RWPE2 (cell line): Measurements from ENCODE around the gene ITPR3.
"Not testable (repeated sequence)": the region's sequence is repeated elsewhere in the genome, so short reads cannot be mapped to it uniquely, and the experiment has no call there.

ENCODE experiments used
- ATAC-seq: fragments of 200-7000 bp; cut with Tn5 transposase; 3 replicates; pipeline ENCODE4 v1.9.1; 2021; ENCODE audit warnings: low read depth
- DNase-seq: peaks from one replicate; pipeline ENCODE4 v3.0.0-alpha.2; 2020; ENCODE audit warnings: low spot score
- H3K27ac ChIP-seq: fragments of 450-650 bp; 2 replicates; pipeline ENCODE4 v1.5.1; 2017; ENCODE audit warnings: mild to moderate bottlenecking; ENCODE audit not compliant: poor library complexity, severe bottlenecking
- H3K27me3 ChIP-seq: fragments of 250-450 bp; sonication (Bioruptor Pico); 2 replicates; pipeline ENCODE4 v1.5.1; 2021; ENCODE audit warnings: mild to moderate bottlenecking, moderate library complexity; ENCODE audit not compliant: insufficient read depth, poor library complexity, severe bottlenecking
- H3K36me3 ChIP-seq: fragments of 250-450 bp; sonication (Bioruptor Pico); 2 replicates; pipeline ENCODE4 v1.5.1; 2020; ENCODE audit warnings: low read depth, mild to moderate bottlenecking, moderate library complexity
- H3K4me1 ChIP-seq: fragments of 250-450 bp; sonication (Bioruptor Pico); 2 replicates; pipeline ENCODE4 v1.5.1; 2021; ENCODE audit warnings: mild to moderate bottlenecking, moderate library complexity; ENCODE audit not compliant: insufficient read depth, poor library complexity, severe bottlenecking
- H3K4me3 ChIP-seq: fragments of 250-450 bp; sonication (Bioruptor Pico); 2 replicates; pipeline ENCODE4 v1.5.1; 2021; ENCODE audit warnings: mild to moderate bottlenecking, moderate library complexity; ENCODE audit not compliant: severe bottlenecking
- H3K9me3 ChIP-seq: fragments of 250-450 bp; sonication (Bioruptor Pico); 2 replicates; pipeline ENCODE4 v1.5.1; 2021; ENCODE audit warnings: mild to moderate bottlenecking, moderate library complexity; ENCODE audit not compliant: severe bottlenecking
- CTCF ChIP-seq: fragments of 450-650 bp; IDR thresholded peaks from one replicate; pipeline ENCODE4 v1.5.1; 2017; ENCODE audit warnings: mild to moderate bottlenecking, moderate library complexity; ENCODE audit not compliant: poor library complexity, severe bottlenecking

Gene ITPR3

GRCh38 chr6:33592595-33593413, 28.3 kb upstream of the ITPR3 start:
- no peaks in the 10 kb centered on the region for H3K9me3 ChIP-seq
- TF ChIP-seq CTCF = no peak
- no peak overlapping the region for H3K4me3 ChIP-seq
- H3K27ac ChIP-seq = peak overlapping the region; percentile 95
- H3K36me3 ChIP-seq = no peaks in the 10 kb centered on the region
- ATAC-seq = no peak
- H3K4me1 ChIP-seq = peaks cover 26% of the 10 kb centered on the region
- no peaks in the 10 kb centered on the region for H3K27me3 ChIP-seq
- no peak for DNase-seq

- Histone ChIP-seq H3K36me3 (no peaks in the 10 kb centered on the region), H3K27me3 (no peaks in the 10 kb centered on the region), H3K9me3 (no peaks in the 10 kb centered on the region), H3K4me3 (no peak overlapping the region), H3K27ac (peak overlapping the region; percentile 95), H3K4me1 (peaks cover 26% of the 10 kb centered on the region)
- no peak for DNase-seq
- no peak for TF ChIP-seq CTCF
- no peak for ATAC-seq
These were observed 27.8 kb upstream of the ITPR3 start for GRCh38 chr6:33593414-33593727.

GRCh38 chr6:33595001-33595846, 25.9 kb upstream of the ITPR3 start:
- no peaks in the 10 kb centered on the region for H3K9me3 ChIP-seq
- H3K4me1 ChIP-seq = peaks cover 23% of the 10 kb centered on the region
- DNase-seq (no peak), ATAC-seq (no peak)
- TF ChIP-seq CTCF = no peak
- peak overlapping the region; percentile 8 for H3K27ac ChIP-seq
- H3K27me3 ChIP-seq = no peaks in the 10 kb centered on the region
- H3K4me3 ChIP-seq = no peak overlapping the region
- H3K36me3 ChIP-seq = no peaks in the 10 kb centered on the region

- Histone ChIP-seq H3K4me1 (peaks cover 12% of the 10 kb centered on the region), H3K27ac (peak overlapping the region; percentile 64)
- not testable (repeated sequence) for H3K9me3 ChIP-seq, H3K27me3 ChIP-seq, H3K4me3 ChIP-seq, DNase-seq, ATAC-seq, H3K36me3 ChIP-seq
These were observed 24.2 kb upstream of the ITPR3 start for GRCh38 chr6:33596894-33597293.

- Histone ChIP-seq H3K4me3 (no peak overlapping the region), H3K27me3 (no peaks in the 10 kb centered on the region), H3K4me1 (peaks cover 12% of the 10 kb centered on the region), H3K9me3 (no peaks in the 10 kb centered on the region), H3K36me3 (no peaks in the 10 kb centered on the region), H3K27ac (peak overlapping the region; percentile 64)
- ATAC-seq = no peak
- no peak for DNase-seq
- TF ChIP-seq CTCF = no peak
These were observed 23.4 kb upstream of the ITPR3 start for GRCh38 chr6:33597551-33598322.
